Testis (tissue), 3 donors: ENCODE measurements around the gene SMIM33. TPM values are rescaled to one million over a fixed set of nuclear protein-coding genes. Genes with fewer than 3 reads are reported as not detected.
"Not testable (repeated sequence)": the region's sequence is repeated elsewhere in the genome, so short reads cannot be mapped to it uniquely, and the experiment has no call there.

Source experiments
- DNase-seq: peaks from one replicate; pipeline ENCODE4 v3.0.0-alpha.2; 2019
- H3K27ac ChIP-seq, 2 donors: fragments of 200-600 bp; sonication (generic); one replicate each; pipeline ENCODE4 v1.5.1; 2019
- H3K27me3 ChIP-seq: fragments of 200-600 bp; sonication (generic); one replicate; pipeline ENCODE4 v1.5.1; 2019
- H3K36me3 ChIP-seq: fragments of 200-600 bp; sonication (generic); one replicate; pipeline ENCODE4 v1.5.1; 2017; ENCODE audit warnings: low read depth; ENCODE audit errors: missing control alignments
- H3K4me1 ChIP-seq: fragments of 200-600 bp; sonication (generic); one replicate; pipeline ENCODE4 v1.5.1; 2019
- H3K4me3 ChIP-seq, 2 donors: fragments of 200-600 bp; sonication (generic); one replicate each; pipeline ENCODE4 v1.5.1; 2017 to 2019
- H3K9me3 ChIP-seq: fragments of 200-600 bp; sonication (generic); one replicate; pipeline ENCODE4 v1.5.1; 2017
- CTCF ChIP-seq, 3 experiments: fragments of 450-650 bp in 2 of 3; fragments of 200-600 bp in 1 of 3; sonication (generic) in 1 of 3; IDR thresholded peaks; one replicate each; pipeline ENCODE4 v1.5.1; 2016 to 2019; ENCODE audit warnings: antibody characterized with exemption in 3 of 3, mild to moderate bottlenecking in 2 of 3, moderate library complexity in 1 of 3
- POLR2A ChIP-seq: fragments of 450-650 bp; IDR thresholded peaks from one replicate; pipeline ENCODE4 v1.6.1; 2017; ENCODE audit warnings: antibody characterized with exemption, mild to moderate bottlenecking, moderate library complexity
- WGBS, 2 donors: methylation state at CpG; one replicate each; pipeline ENCODE4 v1.1.5; 2018; 5-methylcytosine and 5-hydroxymethylcytosine counted together
- intact Hi-C: fragments of 100-400 bp; cut with DNase I; formaldehyde crosslinking; loops from one replicate; pipeline ENCODE4 v1.15.1; 2023; ENCODE audit warnings: low total_unique reads
- polyA plus RNA-seq: library from polyadenylated mRNA; stranded (reverse); fragments of 350-450 nt; fragmentation: Illumina TruSeq; extraction: RNeasy Lipid Tissue Mini Kit (QIAGEN cat#74804); gene quantifications from one replicate; pipeline ENCODE4 v1.2.3, GENCODE V29; 2014; ENCODE audit warnings: low read depth, low replicate concordance; ENCODE audit not compliant: insufficient read depth
- total RNA-seq, 2 donors: library from RNA; depleted of rRNA; stranded (reverse); fragments of >200 nt; gene quantifications; one replicate each; pipeline ENCODE4 v1.2.3, GENCODE V29; 2016

The SMIM33 gene
- total and polyA plus RNA-seq, 3 donors from 2014 or later: 0.16 TPM; not detected in 2

- Histone ChIP-seq H3K27me3 (no peaks in the 10 kb centered on the region), H3K9me3 (no peaks in the 10 kb centered on the region), H3K27ac (no peak overlapping the region), H3K4me3 (no peak overlapping the region), H3K4me1 (no peaks in the 10 kb centered on the region), H3K36me3 (no peaks in the 10 kb centered on the region)
- 83 to 88% methylated on average over 2 of the region's 2 CpGs for WGBS, 2 donors
- intact Hi-C loops: no loop called here
- no peak for DNase-seq
- TF ChIP-seq CTCF (IDR thresholded peaks at IDR 0.05): no peak
- no peak for TF ChIP-seq POLR2A
Measured at GRCh38 chr5:139430015-139430414, 40.8 kb upstream of the SMIM33 start.

- Histone ChIP-seq H3K4me3 (no peak overlapping the region), H3K36me3 (no peaks in the 10 kb centered on the region), H3K27ac (no peak overlapping the region), H3K27me3 (no peaks in the 10 kb centered on the region), H3K9me3 (no peaks in the 10 kb centered on the region), H3K4me1 (no peaks in the 10 kb centered on the region)
- no peak for DNase-seq
- intact Hi-C loops: no loop called here
- WGBS, 2 donors: 68 to 79% methylated on average over 1 of the region's 1 CpG
- TF ChIP-seq CTCF (IDR thresholded peaks at IDR 0.05) (no peak), POLR2A (no peak)
Measured at GRCh38 chr5:139431706-139432105, 39.1 kb upstream of the SMIM33 start.

- Histone ChIP-seq H3K27me3 (no peaks in the 10 kb centered on the region), H3K4me1 (peaks cover 7% of the 10 kb centered on the region), H3K4me3 (no peak overlapping the region), H3K9me3 (no peaks in the 10 kb centered on the region), H3K27ac (no peak overlapping the region), H3K36me3 (no peaks in the 10 kb centered on the region)
- intact Hi-C loops: no loop called here
- WGBS, 2 donors: 98 to 100% methylated on average over 3 of the region's 3 CpGs
- no peak for DNase-seq
- no peak for TF ChIP-seq CTCF (IDR thresholded peaks at IDR 0.05)
- no peak for TF ChIP-seq POLR2A
Measured at GRCh38 chr5:139435676-139436075, 35.1 kb upstream of the SMIM33 start.

- H3K4me1 ChIP-seq: peaks cover 7% of the 10 kb centered on the region
- peak overlapping the region; percentile 83 to 89 for H3K4me3 ChIP-seq
- DNase-seq: no peak
- no peaks in the 10 kb centered on the region for H3K9me3 ChIP-seq
- H3K27me3 ChIP-seq: no peaks in the 10 kb centered on the region
- intact Hi-C loops: no loop called here
- no peak for TF ChIP-seq CTCF (IDR thresholded peaks at IDR 0.05)
- TF ChIP-seq POLR2A: no peak
- no peaks in the 10 kb centered on the region for H3K36me3 ChIP-seq
- 12 to 16% methylated on average over 8 of the region's 8 CpGs for WGBS, 2 donors
- peak overlapping the region in 1 of 2 donors; percentile 95 for H3K27ac ChIP-seq
Measured at GRCh38 chr5:139438707-139439012, 32.1 kb upstream of the SMIM33 start.

GRCh38 chr5:139439013-139439903 is 31.5 kb upstream of the SMIM33 start, which contains the start of gene DNAJC18:
Gene DNAJC18 (minus strand): TSS chr5:139439525. CDS start chr5:139439445, 80 bp downstream.
- intact Hi-C loops: no loop called here
- WGBS, 2 donors: 2 to 3% methylated on average over 23 to 48 of the region's 49 CpGs
- Histone ChIP-seq H3K4me1 (peaks cover 7% of the 10 kb centered on the region), H3K27ac (peak within 1 kb of the TSS; percentile 94 to 95), H3K9me3 (no peaks in the 10 kb centered on the region), H3K4me3 (peak within 1 kb of the TSS; percentile 83 to 89), H3K36me3 (no peaks in the 10 kb centered on the region), H3K27me3 (no peaks in the 10 kb centered on the region)
- no peak for TF ChIP-seq CTCF (IDR thresholded peaks at IDR 0.05)
- TF ChIP-seq POLR2A: no peak
- peak; percentile 98 for DNase-seq

GRCh38 chr5:139440416-139440815 is 30.4 kb upstream of the SMIM33 start:
- H3K27ac ChIP-seq, H3K36me3 ChIP-seq, H3K9me3 ChIP-seq, intact Hi-C loops, H3K4me3 ChIP-seq, H3K4me1 ChIP-seq, DNase-seq, H3K27me3 ChIP-seq: not testable (repeated sequence)
- WGBS, 2 donors: 88 to 90% methylated on average over 17 of the region's 17 CpGs
